NCI-H1694 treated with DMSO at 0.1 percent for 48 hours (cell line): ENCODE results near the gene ARHGEF28.

ENCODE experiments used
- DNase-seq: peaks from one replicate; lab custom pipeline; 2025; lab: John Stamatoyannopoulos, UW

The ARHGEF28 gene

DNA sequence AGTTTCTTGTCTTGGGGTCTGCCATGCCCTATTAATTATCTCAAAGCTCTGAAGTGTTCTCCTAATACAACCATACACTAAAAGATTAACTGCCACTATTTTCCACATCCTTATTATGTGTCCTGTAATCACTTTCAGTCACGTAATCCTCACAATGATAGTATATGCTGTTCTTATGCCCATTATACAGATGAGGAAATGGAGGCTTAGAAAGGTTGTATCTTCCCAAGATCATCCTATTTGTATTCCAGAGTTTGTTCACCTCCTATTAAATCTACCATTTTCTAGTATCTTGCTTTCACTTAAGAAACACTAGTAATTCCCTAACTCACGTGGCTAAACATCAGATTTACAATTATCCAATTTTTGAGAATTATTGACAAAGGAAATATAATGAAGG is 2.9 kb upstream of the ARHGEF28 start:
- no peak for DNase-seq

DNA sequence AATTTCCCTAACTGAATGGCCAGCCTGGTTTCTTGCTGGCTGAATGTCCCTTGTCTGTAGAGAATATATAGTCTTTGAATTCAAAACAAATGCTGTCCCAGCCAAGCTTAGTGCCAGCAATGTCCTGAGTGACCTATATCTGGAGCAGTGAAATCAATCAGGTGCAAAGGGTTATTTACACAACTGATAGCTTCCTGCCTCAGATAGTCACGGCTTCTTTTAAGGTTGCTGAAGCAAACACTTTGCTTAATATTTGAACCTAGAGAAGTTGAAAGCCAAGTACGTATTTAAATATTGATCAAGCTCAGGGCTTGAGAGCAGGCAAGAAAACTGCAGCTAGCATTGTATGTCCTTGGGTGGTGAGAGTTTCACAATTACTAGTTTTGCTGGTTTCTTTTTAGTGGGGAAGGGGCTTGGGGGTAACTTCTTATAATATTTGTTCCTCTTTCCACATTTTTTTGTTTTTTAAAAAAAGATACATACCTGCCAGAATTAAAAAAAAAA is 2.0 kb upstream of the ARHGEF28 start:
- no peak for DNase-seq

DNA sequence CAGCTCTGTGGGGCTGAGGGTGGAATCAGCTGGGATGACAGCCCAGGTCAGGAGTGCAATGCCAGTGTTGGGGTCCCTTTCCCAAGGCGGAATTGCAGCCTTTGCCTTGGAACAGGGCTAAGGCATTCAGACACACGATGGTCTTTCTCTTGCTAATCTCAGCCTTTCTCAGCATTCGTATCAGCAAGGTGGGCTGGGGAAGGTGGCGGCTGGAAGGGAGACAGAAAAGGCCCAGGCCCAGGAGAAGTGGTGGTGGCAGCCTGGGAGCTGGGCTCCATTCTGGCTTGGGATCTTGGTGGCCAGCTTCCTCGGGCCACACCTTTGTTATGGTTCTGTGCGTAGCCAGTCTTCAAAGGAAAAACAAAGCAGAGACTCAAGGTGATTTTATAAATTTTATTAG is 1.1 kb upstream of the ARHGEF28 start:
- no peak for DNase-seq

DNA sequence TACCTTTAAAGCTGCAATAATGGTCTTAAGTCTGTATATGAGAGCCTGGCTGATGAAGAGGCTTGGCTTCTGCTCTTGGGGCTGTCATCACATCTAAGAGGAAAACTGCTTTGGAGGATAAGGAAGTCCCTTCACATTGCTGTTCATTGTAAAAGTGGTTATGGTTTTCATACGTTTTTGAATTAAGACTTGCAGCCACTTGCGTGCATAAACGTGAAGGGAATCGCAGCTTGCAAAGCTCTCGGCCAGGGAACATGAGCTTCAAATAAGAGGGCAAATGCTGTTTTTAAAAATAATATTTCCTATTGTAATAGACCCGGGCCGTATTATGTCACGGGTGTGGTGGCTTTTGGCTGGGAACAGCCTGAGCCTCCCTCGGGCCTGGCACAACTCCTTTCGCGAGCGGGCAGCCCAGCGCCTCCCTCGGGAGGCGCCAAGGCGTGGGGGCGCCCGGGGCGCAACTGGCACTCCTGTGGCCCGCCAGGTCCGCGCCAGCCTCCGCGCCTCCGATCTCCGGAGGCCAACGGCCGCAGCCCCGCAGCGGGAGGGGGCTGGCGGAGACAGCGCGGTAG is 538 bp upstream of the ARHGEF28 start:
- DNase-seq, result peak; percentile 39

DNA sequence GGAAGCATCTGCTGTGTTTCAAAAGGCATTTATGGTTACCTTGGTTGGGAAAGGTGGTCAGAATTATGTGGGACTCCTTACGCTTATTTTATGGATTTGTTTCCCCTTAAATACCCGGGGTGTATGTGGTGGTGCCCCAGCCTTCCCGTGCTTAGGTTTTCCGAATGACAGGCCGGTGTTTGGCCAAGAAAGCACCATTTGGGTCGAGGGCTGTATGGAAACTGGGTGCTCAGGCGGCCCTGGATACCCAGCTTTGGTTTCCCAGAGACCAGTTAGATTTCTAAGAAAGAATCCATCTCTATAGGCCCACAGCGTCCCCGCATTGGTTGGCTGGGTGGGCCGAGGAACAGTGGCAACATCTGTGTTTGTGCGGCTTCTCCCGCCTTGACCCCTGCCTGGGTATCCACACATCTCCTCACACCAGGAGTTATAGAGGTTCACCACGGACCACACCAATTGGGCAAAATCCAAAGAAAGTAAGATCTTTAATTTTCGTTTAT is 868 bp downstream of the ARHGEF28 start:
- no peak for DNase-seq

DNA sequence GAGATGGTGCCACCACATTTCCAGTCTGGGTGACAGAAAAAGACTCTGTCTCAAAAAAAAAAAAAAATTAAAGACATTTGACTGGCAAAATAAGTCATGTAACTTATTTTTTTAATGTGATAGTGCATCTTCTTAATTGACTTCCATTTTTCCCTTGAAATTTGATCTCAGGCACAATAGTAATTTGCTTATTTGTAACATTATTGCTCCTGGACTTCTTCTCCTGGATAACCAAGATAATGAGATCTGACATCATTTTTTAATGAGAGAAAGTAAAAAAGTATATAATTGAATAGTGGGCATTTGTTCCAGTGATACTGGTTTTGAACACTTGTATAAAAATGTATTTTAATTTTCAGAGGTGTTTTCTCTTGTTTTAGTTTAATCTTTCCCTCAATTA is 3.5 kb downstream of the ARHGEF28 start:
- DNase-seq, result no peak

DNA sequence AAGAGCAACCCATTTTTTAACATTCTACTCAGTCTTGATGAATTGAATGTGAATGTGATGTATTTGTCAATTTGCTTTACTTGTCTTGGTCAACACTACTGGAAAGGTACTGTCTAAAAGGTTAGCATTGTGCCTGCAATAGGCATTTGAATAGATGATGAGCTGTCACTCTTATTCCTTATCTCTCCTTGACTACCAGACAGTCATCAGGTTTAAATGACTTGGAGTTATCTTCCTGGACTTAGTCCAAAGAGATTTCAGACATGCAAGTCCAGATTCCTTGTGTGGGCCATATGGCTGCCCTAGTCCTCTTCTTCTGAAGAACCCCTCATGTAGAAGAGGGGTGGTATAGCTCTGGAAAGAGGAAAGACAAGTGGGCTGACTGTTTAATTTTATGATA is 4.8 kb downstream of the ARHGEF28 start:
- DNase-seq, result no peak

DNA sequence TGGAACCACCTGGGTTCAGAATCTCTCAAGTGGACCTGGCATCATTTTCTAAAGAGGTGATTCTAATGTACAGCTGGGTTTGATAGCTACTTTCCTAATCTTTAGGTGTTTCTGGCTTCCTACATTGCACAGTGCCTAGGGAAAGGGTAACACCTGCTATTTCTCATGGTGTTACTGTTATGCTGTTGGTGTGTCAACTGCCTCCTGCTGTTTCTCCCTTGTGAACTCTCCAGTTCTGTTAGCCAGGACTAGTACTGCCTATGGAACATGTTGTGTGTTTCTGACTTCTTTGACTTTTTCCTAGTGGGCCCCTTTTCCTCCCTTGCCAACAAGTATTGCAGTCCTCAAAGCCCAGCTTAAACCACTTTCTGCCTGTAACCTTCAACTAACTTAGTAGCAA is 5.5 kb downstream of the ARHGEF28 start:
- DNase-seq, result no peak

DNA sequence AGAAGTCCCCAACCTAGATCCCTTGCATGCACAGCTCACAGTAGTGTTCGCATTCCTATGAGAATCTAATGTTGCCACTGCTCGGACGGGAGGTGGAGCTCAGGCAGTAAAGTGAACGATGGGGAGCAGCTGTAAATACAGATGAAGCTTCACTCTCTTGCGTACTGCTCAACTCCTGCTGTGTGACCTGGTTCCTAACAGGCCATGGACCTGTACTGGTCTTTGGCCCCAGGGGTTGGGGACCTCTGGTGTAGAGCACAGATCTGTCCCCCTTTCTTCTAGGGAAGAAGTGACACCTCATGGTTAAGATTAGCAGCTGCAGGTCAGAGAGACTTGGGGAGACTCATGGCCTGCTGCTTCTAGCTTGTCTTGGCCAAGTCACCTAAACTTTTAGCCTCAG is 7.1 kb downstream of the ARHGEF28 start:
- no peak for DNase-seq

DNA sequence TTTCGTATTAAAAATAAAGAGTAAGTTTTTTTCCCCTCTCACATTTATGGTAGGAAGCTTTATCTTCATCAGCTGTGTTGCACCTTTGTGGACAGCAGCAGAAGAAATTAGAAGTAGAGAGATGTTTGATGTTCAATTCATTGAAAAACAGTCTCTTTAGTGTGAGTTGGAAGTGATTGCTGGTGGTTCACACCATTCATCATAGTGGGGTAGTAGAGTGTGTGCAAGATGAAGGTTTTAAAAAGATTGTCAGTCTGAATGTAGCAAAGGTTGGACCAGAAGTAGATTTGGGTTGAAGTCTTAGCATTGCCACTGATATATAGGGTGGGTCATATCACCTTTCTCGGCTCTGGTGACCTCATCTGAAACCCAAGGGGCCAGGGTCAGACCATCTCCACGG is 10.4 kb downstream of the ARHGEF28 start:
- no peak for DNase-seq

DNA sequence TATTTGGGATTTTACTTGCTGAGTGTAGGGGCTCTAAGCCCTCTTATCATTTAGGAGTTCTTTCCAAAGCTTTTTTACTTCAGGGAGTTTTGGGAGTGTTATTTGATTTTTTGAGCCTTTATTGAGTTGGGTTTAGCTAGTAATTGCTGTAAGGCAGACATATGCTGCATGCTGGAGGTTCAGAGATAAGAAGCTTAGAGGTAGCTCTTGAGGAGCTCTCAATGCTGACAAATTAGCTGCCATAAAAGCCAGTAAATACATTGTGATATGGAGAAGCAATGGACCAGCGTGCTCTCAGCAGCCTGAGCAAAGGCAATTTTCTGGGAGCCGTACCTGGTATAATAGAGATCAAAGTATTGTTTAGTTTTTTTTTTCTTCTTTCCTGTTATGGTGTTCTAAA is 11.6 kb downstream of the ARHGEF28 start:
- no peak for DNase-seq

DNA sequence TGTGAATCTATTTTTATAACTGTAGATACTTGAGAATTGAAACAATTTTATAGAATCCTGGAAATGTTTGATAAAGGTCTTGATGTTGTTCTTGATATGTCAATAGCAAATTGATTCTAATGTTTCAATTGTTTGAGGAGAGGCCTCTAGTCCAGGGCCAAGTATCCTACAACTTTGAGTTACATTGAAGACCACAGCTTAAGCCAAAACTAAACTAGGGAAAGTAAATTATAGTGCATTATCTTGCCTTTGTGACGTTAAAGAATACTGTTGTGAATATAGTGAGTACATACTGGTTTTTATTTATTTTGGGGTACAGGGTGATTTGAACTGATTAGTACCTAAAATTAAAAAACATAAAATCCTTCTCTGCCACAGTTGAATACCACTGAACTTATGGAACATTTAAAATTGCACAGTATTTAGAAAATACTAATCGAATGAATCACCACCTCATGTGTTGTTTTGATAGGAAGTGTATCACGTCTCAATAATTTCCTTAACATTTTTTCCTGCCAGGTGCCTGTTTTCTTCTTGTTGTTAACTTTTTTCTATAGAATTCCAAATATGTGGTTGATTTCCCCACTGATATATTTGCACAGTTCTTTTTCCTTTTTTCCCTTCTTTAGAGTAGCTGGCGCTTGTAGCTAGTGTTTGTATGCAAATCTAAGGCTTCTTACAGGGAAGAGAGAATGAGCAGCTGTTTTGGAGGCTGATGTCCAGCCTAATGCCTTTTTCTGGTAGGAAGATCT is 12.5 kb downstream of the ARHGEF28 start:
- DNase-seq, result no peak

DNA sequence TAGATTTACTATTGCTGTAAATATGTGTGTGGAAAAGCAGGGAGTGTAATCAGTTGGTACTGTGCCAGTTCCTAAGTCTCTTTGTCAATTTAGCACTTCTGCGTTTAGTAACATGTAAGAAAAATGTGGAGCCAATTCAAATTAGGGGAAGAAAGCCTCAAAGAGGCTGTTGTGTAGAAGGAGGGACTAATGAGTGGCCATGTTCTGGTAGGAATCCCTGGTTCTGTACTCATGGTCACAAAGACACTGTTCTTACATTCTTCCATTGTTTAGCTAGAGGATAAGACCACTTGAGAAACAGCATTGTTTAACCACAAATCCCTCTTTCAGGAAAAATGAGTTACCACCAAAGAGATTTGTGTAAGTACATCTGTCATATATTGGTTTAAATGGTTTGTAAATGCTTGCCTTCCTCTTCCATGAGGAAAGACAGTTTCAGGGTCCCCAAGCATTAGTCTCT is 14.9 kb downstream of the ARHGEF28 start:
- no peak for DNase-seq

DNA sequence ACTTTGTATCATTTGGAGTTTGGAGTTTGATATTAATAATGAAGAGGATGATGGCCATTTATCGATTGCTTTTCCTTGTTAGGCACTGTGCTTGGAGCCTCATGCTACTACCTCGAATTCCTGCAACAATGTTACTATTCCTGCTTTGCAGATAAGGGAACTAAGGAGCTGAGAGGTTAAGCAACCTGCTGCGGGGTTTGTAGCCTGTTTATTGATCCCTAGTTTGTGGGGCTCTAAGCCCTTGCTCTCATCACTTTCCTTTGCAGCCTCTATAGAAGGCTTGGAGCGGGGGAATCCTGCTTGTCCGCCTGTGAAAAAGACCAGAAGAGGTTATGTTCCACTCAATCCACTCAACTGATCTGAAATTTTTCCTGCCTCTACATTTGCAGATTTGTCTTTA is 15.8 kb downstream of the ARHGEF28 start:
- no peak for DNase-seq

DNA sequence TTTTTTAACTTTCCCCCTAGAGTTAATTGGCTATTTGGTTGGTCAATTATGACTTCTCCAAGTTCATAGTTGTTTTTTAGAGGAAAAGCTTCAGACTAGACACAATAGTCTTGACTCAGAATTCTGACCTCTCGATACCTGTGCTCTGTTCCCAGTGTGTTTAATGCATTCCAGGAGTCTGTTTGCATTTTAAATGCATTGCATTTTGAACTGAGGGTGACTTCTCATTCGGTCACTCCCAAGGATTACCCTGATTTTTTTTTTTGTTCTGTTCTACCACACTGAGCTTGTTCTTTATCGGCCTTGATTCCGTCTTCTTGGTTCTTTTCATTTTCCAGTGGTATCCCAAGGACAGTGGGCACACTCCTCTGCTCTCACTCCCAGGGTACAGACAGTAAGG is 16.3 kb downstream of the ARHGEF28 start:
- no peak for DNase-seq

DNA sequence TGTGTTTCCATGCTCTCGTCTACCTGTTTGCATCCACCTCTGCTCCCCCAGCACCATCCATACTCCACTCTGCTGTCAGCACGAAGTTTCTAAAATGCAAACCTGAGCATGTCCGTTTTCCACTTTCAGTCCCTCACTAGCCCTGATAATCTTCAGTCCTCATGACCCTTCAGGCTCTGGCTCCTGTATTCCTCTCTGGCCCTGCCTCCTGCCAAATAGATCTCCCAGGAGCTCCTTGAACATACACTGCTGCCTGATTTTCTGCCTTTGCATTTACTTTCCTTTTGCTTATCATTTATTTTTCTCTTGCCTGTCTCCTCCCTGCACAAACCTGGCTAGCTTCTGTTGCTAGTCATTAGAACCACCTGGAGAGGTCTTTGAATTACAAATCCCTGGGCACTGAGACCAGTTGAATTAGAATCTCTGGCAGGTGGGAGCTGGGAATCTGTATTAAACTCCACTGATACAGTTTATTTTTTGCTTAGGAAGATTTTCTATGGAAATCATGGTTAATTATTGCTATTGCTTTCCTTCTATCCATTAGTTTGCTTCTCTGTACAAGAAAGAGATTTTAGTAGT is 18.5 kb downstream of the ARHGEF28 start:
- DNase-seq, result no peak

DNA sequence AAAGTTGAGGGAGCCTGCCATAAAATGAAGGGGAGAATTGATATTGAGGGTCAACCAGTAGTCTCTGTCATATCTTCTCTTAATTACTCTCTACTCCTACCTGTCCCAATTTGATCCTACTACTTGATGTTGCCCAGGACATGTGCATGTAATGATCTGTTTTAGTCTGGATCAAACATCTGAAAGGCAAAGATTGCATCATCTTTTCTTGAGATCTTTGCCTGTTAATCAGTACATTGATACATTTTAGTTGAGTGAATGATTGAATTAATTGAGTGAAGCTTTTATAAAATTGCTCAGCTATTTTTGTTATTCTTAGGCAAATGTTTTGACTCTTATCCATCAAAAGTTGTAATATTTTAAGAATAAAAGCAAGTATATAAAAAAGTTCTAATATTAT is 21.7 kb downstream of the ARHGEF28 start:
- DNase-seq, result no peak

DNA sequence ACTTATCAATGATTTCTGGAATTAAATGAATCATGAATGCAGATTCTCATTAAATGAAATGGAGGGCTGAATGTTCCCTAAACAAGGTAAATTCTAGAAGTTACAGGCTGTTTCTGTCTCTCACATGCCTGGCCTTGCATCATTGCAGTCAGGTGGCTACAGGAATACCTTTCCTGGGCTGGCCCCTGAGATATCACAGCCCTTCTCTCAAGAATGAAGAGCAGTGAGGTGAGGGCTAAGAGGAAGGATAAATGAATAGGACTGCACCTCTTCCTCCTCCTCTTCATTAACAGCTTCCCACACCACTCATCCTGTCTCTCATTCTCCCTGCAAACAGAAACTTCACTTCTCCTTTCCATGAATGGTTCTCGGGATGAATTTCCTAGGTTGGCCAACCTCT is 22.5 kb downstream of the ARHGEF28 start:
- no peak for DNase-seq

DNA sequence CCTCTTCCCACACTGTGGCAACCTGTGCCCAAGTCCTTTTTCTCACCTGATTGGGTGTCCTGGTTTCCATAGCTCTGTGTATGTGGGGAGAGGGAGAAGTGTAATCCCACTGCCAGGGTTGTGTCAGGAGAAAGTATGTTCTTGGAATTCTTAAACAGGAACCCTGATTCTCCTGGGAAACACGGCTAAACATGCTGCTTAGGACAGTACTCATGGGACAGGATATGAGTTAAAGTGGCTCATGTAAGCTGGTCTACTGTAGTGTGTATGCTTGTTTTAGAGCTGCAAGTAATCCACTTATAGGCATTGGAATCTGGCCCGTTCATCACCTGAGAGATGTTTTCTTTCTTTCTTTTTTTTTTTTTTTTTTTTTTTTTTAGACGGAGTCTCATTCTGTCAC is 23.9 kb downstream of the ARHGEF28 start:
- DNase-seq, result no peak

DNA sequence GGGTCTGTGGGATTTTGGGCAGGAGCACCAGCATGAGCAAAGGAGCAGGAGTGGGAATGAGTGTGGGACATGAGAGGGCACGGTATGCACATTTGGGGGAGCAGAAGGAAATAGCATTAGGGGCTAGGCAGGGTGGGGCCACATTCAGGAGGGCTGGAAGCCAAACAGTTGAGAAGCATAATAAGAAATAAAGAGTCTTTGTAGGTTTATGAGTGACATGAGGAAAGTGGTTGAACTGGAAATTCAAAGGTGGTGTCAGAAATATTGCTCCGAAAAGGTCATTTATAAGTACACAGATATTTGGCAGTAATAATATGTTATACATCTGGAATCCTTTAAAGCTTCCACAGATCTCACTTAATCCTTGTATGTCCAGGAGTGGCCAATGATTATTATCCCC is 26.4 kb downstream of the ARHGEF28 start:
- DNase-seq, result no peak

DNA sequence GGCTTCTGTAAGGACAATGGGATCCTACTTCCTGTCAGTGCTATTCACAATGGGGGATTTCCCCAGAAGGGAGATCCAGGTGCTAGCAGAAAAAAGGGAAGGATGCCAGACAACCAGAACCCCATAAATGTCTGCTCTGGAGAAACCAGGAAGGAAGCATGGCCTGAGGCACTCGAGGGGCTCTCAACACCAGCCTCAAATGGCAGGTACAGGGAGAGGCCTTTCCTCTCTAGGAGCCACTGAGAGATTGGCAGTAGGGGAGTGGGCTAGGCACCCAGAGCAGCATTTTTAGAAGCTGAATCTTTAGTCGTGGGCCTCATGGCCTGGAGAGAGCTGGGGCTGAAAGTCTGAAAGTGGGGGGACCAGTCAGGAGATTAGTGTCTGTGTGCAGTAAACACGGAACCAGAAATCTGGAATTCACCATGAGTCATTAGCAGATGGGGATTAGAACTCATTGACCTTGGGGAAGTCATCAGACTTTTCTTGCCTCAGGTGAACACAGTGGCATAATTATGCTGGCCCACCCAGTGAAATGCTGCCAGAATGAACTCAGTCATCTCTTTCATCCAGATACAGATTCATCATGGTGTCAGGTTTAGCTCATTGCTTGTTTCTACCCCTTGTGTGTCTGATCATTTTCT is 28.3 kb downstream of the ARHGEF28 start:
- DNase-seq, result no peak

DNA sequence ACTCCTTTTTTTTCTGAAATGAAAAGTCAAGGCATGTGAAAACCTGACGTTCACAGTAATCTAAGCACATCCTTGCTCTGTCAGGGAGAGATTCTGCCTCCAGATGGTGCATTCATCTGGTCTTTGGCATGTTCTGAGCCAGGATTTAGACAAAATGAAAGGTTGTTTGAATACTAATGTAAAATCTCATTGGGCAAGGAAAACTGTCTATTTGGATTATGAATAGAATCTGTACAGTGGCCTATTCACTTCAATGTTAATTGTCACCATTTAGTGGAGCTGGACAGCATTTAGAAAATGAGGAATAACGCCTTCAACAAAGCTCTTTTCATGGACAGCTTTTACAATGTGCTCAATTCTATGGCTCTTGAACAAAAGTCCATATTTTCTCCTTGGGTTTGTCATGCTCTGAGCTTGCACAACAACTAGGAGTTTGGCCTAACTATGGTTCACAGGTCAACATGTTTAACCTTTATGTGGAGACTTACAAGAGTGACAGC is 28.9 kb downstream of the ARHGEF28 start:
- DNase-seq, result peak; percentile 90
